Smooth muscle cell of the pulmonary artery (primary cell): ENCODE measurements around the gene TAS2R8. TPM values are rescaled to one million over a fixed set of nuclear protein-coding genes. Genes with fewer than 3 reads are reported as not detected.

Experiments used
- total RNA-seq: library from RNA; depleted of rRNA; stranded (reverse); fragments of >200 nt; gene quantifications from 2 replicates; pipeline ENCODE4 v1.2.3, GENCODE V29; 2014

Gene TAS2R8, protein sequence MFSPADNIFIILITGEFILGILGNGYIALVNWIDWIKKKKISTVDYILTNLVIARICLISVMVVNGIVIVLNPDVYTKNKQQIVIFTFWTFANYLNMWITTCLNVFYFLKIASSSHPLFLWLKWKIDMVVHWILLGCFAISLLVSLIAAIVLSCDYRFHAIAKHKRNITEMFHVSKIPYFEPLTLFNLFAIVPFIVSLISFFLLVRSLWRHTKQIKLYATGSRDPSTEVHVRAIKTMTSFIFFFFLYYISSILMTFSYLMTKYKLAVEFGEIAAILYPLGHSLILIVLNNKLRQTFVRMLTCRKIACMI
- not detected in 2 replicates for total RNA-seq

DNA sequence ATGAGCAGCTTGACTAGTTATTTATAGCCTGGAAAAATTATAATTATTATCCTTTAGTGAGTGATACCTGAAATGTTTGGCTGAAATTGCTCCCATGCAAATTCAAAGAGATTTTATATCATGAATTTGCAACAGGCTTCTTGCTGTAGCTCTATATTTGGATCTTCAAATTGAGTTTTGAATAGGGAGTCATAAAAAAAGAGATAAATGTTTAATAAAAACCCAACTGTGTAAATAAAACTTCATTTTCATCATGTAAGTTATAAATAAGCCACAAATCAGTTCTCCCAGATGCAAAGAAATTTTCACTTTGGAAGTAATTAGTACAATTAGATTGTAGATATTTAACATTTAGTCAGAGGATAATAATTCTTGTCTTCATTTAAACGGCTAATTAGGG, at the start of gene TAS2R8:
TSS of gene TAS2R8 (minus strand) at position 101 of the 400 bp plus-strand sequence. CDS start 306 bp downstream, outside the sequence.

DNA sequence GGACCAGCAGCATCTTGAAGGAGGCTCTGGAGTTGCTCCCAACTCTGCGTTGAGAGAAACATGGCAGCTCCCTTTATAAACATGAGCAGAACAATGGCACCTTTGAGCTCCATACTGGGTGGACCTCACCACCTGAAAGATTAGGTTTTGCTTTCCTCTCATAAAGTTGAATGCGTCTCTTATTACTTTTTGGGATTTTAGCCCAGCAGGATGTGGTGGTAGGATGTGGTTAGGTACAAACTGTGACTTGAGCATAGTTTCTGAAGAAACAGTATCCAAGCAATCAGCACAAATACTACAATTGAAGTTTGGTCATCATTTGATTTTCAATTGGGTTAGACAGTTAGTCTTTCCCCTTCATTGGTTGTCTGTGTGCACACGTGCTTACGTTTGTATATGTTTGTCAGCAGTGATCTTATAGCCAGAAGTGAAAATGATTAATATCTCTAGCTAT, 42.4 kb upstream of the TAS2R8 start, which contains the start of gene PRR4:
TSS of gene PRR4 (minus strand) at position 51 of the 454 bp plus-strand sequence. CDS start at position 13, 38 bp downstream.

DNA sequence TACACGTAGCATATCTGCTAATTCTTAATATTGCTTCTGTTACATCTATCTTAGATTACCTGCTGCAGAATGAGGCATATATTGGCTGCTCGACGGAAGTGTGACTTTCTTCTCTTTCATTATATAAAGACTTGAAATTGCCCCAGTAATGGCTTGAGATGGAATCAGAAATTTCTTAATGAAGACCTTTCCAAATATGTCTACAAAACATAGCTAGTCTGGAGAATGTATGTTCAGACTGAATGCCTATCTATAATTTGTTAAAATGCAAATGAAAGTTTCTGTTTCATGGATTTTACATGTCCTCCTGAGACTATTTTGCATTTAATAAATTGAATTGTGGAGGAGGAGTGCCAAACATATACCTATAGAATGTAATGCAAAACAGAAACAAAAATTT, 19.2 kb upstream of the TAS2R8 start, which contains the start of gene TAS2R10:
TSS of gene TAS2R10 (minus strand) at position 101 of the 400 bp plus-strand sequence. CDS start at position 12, 89 bp downstream.

DNA sequence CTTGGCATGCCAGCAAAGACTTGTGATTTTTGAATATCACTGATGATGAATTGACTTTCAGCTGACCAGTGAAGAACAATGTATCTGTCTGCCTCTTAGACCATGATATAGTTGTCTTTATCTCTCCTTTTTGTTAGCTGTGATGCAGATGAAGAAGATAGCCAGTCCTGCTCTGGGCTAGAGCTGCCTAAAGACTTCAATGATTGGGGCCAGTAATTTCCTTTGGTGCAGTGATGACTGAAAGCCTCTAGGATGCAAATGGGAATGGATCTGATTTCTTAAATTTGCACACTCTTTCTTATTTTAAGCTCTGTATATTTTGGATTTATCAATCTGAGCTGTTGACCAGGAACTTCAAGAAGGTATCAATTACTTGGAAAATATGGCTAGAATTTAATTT, 3.0 kb upstream of the TAS2R8 start, which contains the start of gene TAS2R9:
TSS of gene TAS2R9 (minus strand) at position 101 of the 400 bp plus-strand sequence. CDS start at position 8, 93 bp downstream.

DNA sequence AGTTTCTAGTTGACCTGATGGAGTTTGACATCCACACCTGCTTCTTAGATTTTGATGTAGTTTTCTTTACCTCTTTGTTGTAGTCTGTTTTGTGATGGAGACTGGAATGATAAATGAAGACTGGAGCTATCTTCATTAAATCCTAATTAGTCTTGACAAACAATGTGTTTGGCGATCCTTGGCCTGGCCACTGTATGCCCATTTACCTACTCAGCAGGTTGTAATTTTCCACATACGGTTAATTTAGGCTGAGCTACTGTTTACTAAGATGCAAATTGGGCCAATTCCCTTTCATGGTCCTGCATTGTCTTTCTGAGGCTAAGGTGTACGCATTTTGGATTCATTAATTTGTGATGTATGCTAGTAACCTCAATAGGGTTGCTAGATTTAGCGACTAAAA, 4.5 kb downstream of the TAS2R8 start, which contains the start of gene TAS2R7:
TSS of gene TAS2R7 (minus strand) at position 41 of the 400 bp plus-strand sequence. CDS start 57 bp downstream, outside the sequence.

Other genes with a start within 250 kb of the TAS2R8 start
- 18.1 and 20.1 TPM in 2 replicates for gene MAGOHB, start 193.7 kb downstream of the TAS2R8 start, total RNA-seq
- 0.53 and 2.3 TPM in 2 replicates for gene STYK1, start 133.2 kb downstream of the TAS2R8 start, total RNA-seq
- gene YBX3, start 84.0 kb downstream of the TAS2R8 start, total RNA-seq = 116 and 139 TPM in 2 replicates
- not detected in 2 replicates for gene TAS2R7, start 4.7 kb downstream of the TAS2R8 start, total RNA-seq
- not detected in 2 replicates for gene TAS2R9, start 2.9 kb upstream of the TAS2R8 start, total RNA-seq
- 0.83 and 1.2 TPM in 2 replicates for gene TAS2R10, start 19.1 kb upstream of the TAS2R8 start, total RNA-seq
- gene PRR4, start 42.2 kb upstream of the TAS2R8 start, total RNA-seq = 0.73 and 1.2 TPM in 2 replicates
- 10.6 and 16.2 TPM in 2 replicates for gene PRH1, start 77.0 kb upstream of the TAS2R8 start, total RNA-seq
- gene TAS2R13, start 102.3 kb upstream of the TAS2R8 start, total RNA-seq = 1.8 and 2.4 TPM in 2 replicates
- not detected in 2 replicates for gene PRH2, start 122.0 kb upstream of the TAS2R8 start, total RNA-seq
- gene TAS2R14, start 132.0 kb upstream of the TAS2R8 start, total RNA-seq = 2.6 and 4.3 TPM in 2 replicates
- gene TAS2R50, start 179.6 kb upstream of the TAS2R8 start, total RNA-seq = 2.9 and 6.5 TPM in 2 replicates
- 3.8 and 7.2 TPM in 2 replicates for gene TAS2R20, start 191.0 kb upstream of the TAS2R8 start, total RNA-seq
- 5.1 and 9.1 TPM in 2 replicates for gene TAS2R19, start 215.3 kb upstream of the TAS2R8 start, total RNA-seq
- 3.7 and 6.7 TPM in 2 replicates for gene TAS2R31, start 224.1 kb upstream of the TAS2R8 start, total RNA-seq